ENCODE data around the gene RYR3.

- no peak for TF ChIP-seq CTCF (IDR thresholded peaks at IDR 0.05)
- TF ChIP-seq POLR2A (IDR thresholded peaks at IDR 0.05; ENCODE audit: low read depth), result no peak
- no peak for TF ChIP-seq POLR2AphosphoS5 (IDR thresholded peaks at IDR 0.05)
Observed at GRCh38 chr15:33670567-33670966, 359.8 kb downstream of the RYR3 start.

Measured in esophagus muscularis mucosa (tissue), 3 donors.